ENCODE results near the gene CNNM2. TPM values are rescaled to one million over a fixed set of nuclear protein-coding genes. Genes with fewer than 3 reads are reported as not detected.
A peak's percentile ranks its signal among the peaks of the same experiment; 100 is the strongest.

Gene CNNM2
- total RNA-seq, result 1 to 10 TPM; 3.9 to 4.3 TPM

GRCh38 chr10:102917962-102918816 is at the start of gene CNNM2:
CNNM2 (plus strand) TSS chr10:102918294; CDS start chr10:102918481, 187 bp downstream.
- peak within 1 kb of the TSS; percentile 88 for H3K27ac Mint-ChIP-seq
- H3K36me3 Mint-ChIP-seq (ENCODE audit: low read depth), result peaks cover 1% of the 10 kb centered on the region
- peak within 1 kb of the TSS; percentile 92 for H3K4me3 Mint-ChIP-seq
- H3K27me3 Mint-ChIP-seq (ENCODE audit: low read depth), result peaks cover 5% of the 10 kb centered on the region
- CTCF ChIA-PET, result interaction anchor here (0.6 to 4.7 kb wide), 23 partner anchors 10 to 692 kb away, joined by 3 to 98 read pairs (median 4); partner anchors contain the start of genes ELOVL3 and NT5C2
- peaks cover 49% of the 10 kb centered on the region for H3K4me1 Mint-ChIP-seq (ENCODE audit: low read depth)
- DNase-seq, result peak; percentile 100
- H3K9me3 Mint-ChIP-seq, result no peaks in the 10 kb centered on the region
- intact Hi-C loops (cut with micrococcal nuclease), result loop anchor here (1.0 to 5.0 kb wide), 17 partner anchors 64 to 567 kb away; partner anchors contain the start of genes ACTR1A, ARL3, ATP5MK and BORCS7

- Mint-ChIP-seq H3K9me3 (no peaks in the 10 kb centered on the region), H3K27ac (no peak overlapping the region), H3K36me3 (ENCODE audit: low read depth) (peaks cover 3% of the 10 kb centered on the region), H3K4me3 (peak overlapping the region; percentile 69), H3K27me3 (ENCODE audit: low read depth) (peaks cover 21% of the 10 kb centered on the region), H3K4me1 (ENCODE audit: low read depth) (peaks cover 8% of the 10 kb centered on the region)
- CTCF ChIA-PET, result interaction anchor here (0.5 kb wide), 1 partner anchor 63 kb away, joined by 3 read pairs; no protein-coding TSS in a partner anchor
- intact Hi-C loops (cut with micrococcal nuclease), result no loop called here
- DNase-seq, result no peak
Measured at GRCh38 chr10:102868911-102869257, 49.2 kb upstream of the CNNM2 start.

GRCh38 chr10:102869258-102870198 is 48.6 kb upstream of the CNNM2 start, which contains the start of gene AS3MT:
AS3MT (plus strand) TSS chr10:102869470; CDS start chr10:102869593, 123 bp downstream.
- CTCF ChIA-PET, result no interaction called here
- intact Hi-C loops (cut with micrococcal nuclease), result no loop called here
- H3K36me3 Mint-ChIP-seq (ENCODE audit: low read depth), result peaks cover 1% of the 10 kb centered on the region
- DNase-seq, result peak; percentile 30
- peaks cover 8% of the 10 kb centered on the region for H3K4me1 Mint-ChIP-seq (ENCODE audit: low read depth)
- no peaks in the 10 kb centered on the region for H3K9me3 Mint-ChIP-seq
- H3K4me3 Mint-ChIP-seq, result peak within 1 kb of the TSS; percentile 69
- H3K27ac Mint-ChIP-seq, result no peak within 1 kb of the TSS
- H3K27me3 Mint-ChIP-seq (ENCODE audit: low read depth), result peaks cover 21% of the 10 kb centered on the region

- intact Hi-C loops (cut with micrococcal nuclease), result no loop called here
- DNase-seq, result no peak
- CTCF ChIA-PET, result no interaction called here
- Mint-ChIP-seq H3K9me3 (no peaks in the 10 kb centered on the region), H3K4me1 (ENCODE audit: low read depth) (peaks cover 8% of the 10 kb centered on the region), H3K27ac (no peak overlapping the region), H3K27me3 (ENCODE audit: low read depth) (peaks cover 21% of the 10 kb centered on the region), H3K36me3 (ENCODE audit: low read depth) (peaks cover 1% of the 10 kb centered on the region), H3K4me3 (peak overlapping the region; percentile 69)
Measured at GRCh38 chr10:102870221-102870620, 47.9 kb upstream of the CNNM2 start.

DNA sequence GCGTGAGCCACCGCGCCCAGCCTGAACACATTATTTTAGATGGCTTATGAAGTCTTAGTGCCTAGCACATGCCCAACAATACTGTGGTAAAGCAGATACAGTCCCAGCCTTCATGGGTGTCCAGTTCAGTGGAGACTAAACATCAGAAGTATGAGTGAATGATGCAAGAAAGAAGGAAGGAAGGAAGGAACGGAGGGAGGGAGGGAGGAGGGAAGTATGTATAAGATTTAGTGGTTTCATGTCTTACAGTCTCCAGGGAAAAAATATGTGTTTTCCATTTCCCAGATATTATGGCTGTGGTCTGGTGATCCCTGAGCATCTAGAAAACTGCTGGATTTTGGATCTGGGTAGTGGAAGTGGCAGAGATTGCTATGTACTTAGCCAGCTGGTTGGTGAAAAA is 45.9 kb upstream of the CNNM2 start:
- Mint-ChIP-seq H3K27me3 (ENCODE audit: low read depth) (peaks cover 21% of the 10 kb centered on the region), H3K36me3 (ENCODE audit: low read depth) (peaks cover 1% of the 10 kb centered on the region), H3K4me1 (ENCODE audit: low read depth) (peaks cover 8% of the 10 kb centered on the region), H3K9me3 (no peaks in the 10 kb centered on the region), H3K27ac (no peak overlapping the region), H3K4me3 (no peak overlapping the region)
- CTCF ChIA-PET, result no interaction called here
- DNase-seq, result no peak
- intact Hi-C loops (cut with micrococcal nuclease), result no loop called here

DNA sequence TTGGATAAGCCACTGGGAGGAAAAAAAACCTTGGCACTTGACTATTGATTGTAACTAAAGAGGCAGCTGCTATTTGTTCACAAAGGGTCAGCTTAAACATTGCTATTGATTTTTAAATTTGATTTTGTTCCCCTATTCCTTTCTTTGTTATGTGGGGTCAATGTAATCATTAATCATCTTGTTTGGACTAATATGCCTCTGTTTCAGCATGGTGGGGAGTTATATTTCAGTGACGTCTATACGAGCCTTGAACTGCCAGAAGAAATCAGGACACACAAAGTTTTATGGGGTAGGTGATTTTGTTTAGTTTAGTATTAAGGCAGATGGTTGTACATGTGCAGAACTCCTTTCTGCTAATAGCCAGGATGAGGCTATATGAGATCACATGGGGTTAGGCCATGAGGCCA is 41.3 kb upstream of the CNNM2 start:
- CTCF ChIA-PET, result interaction anchor here (0.6 to 1.9 kb wide), 2 partner anchors 13 to 180 kb away, joined by 3 to 5 read pairs; no protein-coding TSS in a partner anchor
- H3K4me1 Mint-ChIP-seq (ENCODE audit: low read depth), result no peaks in the 10 kb centered on the region
- H3K4me3 Mint-ChIP-seq, result no peak overlapping the region
- no peaks in the 10 kb centered on the region for H3K36me3 Mint-ChIP-seq (ENCODE audit: low read depth)
- intact Hi-C loops (cut with micrococcal nuclease), result no loop called here
- no peak for DNase-seq
- no peaks in the 10 kb centered on the region for H3K9me3 Mint-ChIP-seq
- no peaks in the 10 kb centered on the region for H3K27me3 Mint-ChIP-seq (ENCODE audit: low read depth)
- no peak overlapping the region for H3K27ac Mint-ChIP-seq

DNA sequence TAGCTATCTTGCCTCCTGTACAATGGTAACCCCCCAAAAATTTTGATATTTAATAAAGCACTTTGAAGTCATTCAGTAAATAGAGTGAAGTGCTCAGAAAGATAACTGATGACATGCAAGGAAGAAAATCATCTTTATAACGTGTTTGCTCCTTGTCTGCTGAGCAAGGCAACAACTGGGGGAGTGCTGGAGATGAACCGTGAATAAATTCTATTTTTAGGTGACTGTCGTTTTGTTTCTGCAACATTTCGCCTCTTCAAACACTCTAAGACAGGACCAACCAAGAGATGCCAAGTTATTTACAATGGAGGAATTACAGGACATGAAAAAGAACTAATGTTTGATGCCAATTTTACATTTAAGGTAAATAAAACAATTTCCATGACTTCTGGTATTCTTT is 39.5 kb upstream of the CNNM2 start:
- DNase-seq, result no peak
- Mint-ChIP-seq H3K4me3 (no peak overlapping the region), H3K36me3 (ENCODE audit: low read depth) (no peaks in the 10 kb centered on the region), H3K27ac (no peak overlapping the region), H3K27me3 (ENCODE audit: low read depth) (no peaks in the 10 kb centered on the region), H3K9me3 (no peaks in the 10 kb centered on the region), H3K4me1 (ENCODE audit: low read depth) (no peaks in the 10 kb centered on the region)
- CTCF ChIA-PET, result interaction anchor here (1.5 kb wide), 1 partner anchor 43 kb away, joined by 4 read pairs; no protein-coding TSS in a partner anchor
- intact Hi-C loops (cut with micrococcal nuclease), result no loop called here

DNA sequence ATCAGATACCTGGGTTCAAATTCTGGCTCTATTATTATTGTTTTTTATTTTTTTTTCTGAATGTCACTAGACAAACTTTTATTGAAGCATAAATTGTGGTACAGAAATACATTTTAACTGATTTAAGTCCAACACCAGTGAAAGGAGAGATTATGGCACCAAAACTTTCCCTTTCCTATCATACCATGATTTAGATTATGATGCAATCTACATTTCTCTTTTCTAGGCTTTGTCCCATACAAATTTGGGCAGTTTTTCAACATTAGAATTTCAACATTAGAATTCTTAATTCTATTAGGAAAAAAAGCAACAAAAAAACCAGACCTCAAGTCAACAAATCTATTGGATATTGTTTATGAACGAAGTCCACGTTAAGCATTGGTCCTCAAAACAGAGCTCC is 37.8 kb upstream of the CNNM2 start:
- DNase-seq, result no peak
- intact Hi-C loops (cut with micrococcal nuclease), result no loop called here
- Mint-ChIP-seq H3K9me3 (no peaks in the 10 kb centered on the region), H3K4me1 (ENCODE audit: low read depth) (no peaks in the 10 kb centered on the region), H3K27ac (no peak overlapping the region), H3K36me3 (ENCODE audit: low read depth) (no peaks in the 10 kb centered on the region), H3K27me3 (ENCODE audit: low read depth) (no peaks in the 10 kb centered on the region), H3K4me3 (no peak overlapping the region)
- CTCF ChIA-PET, result no interaction called here

DNA sequence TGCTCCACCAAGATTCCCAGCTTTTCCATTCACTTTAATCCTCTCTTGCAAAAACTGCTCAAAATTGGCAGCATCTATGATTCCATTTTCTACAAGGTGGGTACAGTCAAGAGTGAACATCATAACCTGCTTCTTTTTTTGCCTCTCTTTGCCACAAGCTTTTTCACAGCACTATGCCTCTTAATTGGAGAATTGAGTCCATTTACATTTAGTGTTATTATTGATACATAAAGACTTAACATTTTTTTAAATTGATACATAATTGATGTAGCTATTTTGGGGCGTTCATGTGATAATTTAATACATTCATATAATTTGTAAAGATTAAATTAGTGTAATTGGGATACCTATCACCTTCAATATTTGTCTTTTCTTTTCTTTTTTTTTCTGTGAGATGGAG is 30.0 kb upstream of the CNNM2 start:
- no peaks in the 10 kb centered on the region for H3K36me3 Mint-ChIP-seq (ENCODE audit: low read depth)
- no peaks in the 10 kb centered on the region for H3K27me3 Mint-ChIP-seq (ENCODE audit: low read depth)
- H3K4me3 Mint-ChIP-seq, result no peak overlapping the region
- CTCF ChIA-PET, result no interaction called here
- no peak overlapping the region for H3K27ac Mint-ChIP-seq
- no peaks in the 10 kb centered on the region for H3K9me3 Mint-ChIP-seq
- H3K4me1 Mint-ChIP-seq (ENCODE audit: low read depth), result no peaks in the 10 kb centered on the region
- intact Hi-C loops (cut with micrococcal nuclease), result no loop called here
- no peak for DNase-seq

DNA sequence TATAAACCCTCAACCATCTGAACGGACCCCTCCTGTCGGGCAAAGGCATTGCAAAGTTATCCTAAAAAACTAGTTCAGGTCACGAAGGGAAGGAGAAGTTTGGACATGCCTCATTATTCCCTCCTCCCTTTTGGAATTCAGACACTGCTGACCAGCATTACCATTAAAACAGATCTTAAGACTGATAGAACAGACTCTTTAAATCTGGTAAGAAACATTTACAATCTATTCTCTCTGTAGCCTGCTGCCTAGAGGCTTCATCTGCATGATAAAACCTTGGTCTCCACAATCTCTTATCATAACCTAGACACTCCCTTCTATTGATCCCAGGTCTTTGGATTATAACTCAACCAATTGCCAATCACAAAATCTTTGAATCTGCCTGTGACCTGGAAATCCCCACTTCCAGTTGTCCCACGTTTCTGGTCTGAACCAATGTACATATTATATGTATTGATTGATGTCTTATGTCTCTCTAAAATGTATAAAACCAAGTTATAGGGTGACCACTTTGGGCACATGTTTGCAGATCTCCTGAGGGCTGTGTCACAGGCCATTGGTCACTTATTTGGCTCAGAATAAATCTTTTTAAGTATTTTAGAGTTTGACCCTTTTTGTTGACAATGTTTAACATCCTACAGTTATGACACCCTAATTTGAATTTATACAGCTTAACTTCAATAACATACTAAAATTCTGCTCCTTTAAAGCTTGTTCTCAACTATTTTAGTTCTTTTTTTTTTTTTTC is 23.5 kb upstream of the CNNM2 start:
- H3K27me3 Mint-ChIP-seq (ENCODE audit: low read depth), result no peaks in the 10 kb centered on the region
- H3K9me3 Mint-ChIP-seq, result no peaks in the 10 kb centered on the region
- no peaks in the 10 kb centered on the region for H3K4me1 Mint-ChIP-seq (ENCODE audit: low read depth)
- no peak for DNase-seq
- H3K36me3 Mint-ChIP-seq (ENCODE audit: low read depth), result no peaks in the 10 kb centered on the region
- no peak overlapping the region for H3K4me3 Mint-ChIP-seq
- no peak overlapping the region for H3K27ac Mint-ChIP-seq
- intact Hi-C loops (cut with micrococcal nuclease), result no loop called here
- CTCF ChIA-PET, result interaction anchor here (1.0 kb wide), 1 partner anchor 59 kb away, joined by 5 read pairs; no protein-coding TSS in a partner anchor

- no peak for DNase-seq
- Mint-ChIP-seq H3K4me1 (ENCODE audit: low read depth) (no peaks in the 10 kb centered on the region), H3K36me3 (ENCODE audit: low read depth) (peaks cover 1% of the 10 kb centered on the region), H3K9me3 (no peaks in the 10 kb centered on the region), H3K27ac (no peak overlapping the region), H3K27me3 (ENCODE audit: low read depth) (no peaks in the 10 kb centered on the region), H3K4me3 (no peak overlapping the region)
- CTCF ChIA-PET, result interaction anchor here (0.5 to 5.1 kb wide), 4 partner anchors 10 to 1467 kb away, joined by 3 to 54 read pairs (median 4); partner anchors contain the start of gene CYP17A1
- intact Hi-C loops (cut with micrococcal nuclease), result no loop called here
Measured at GRCh38 chr10:102900006-102900405, 18.1 kb upstream of the CNNM2 start.

All from activated naive CD4-positive, alpha-beta T cell treated with anti-CD3 and anti-CD28 coated beads for 36 hours (primary cell).